T-helper 1 cell treated with Interleukin-12 subunit alpha and Interleukin-12 subunit beta and Interleukin-4 antibody, amounts not matched to agents 30 μg/mL and 1 μg/mL, for 36 hours (primary cell): ENCODE data around the gene FBXO7.

Experiments used
- H3K27ac Mint-ChIP-seq: one replicate; pipeline ENCODE4 v1.8.0; 2021; ENCODE audit warnings: mild to moderate bottlenecking, mixed read lengths
- H3K27me3 Mint-ChIP-seq: one replicate; pipeline ENCODE4 v1.8.0; 2021; ENCODE audit warnings: low read depth, mixed read lengths
- H3K36me3 Mint-ChIP-seq: one replicate; pipeline ENCODE4 v1.8.0; 2021; ENCODE audit warnings: low read depth, mixed read lengths
- H3K4me1 Mint-ChIP-seq: one replicate; pipeline ENCODE4 v1.8.0; 2021; ENCODE audit warnings: low read depth, mixed read lengths
- H3K4me3 Mint-ChIP-seq: one replicate; pipeline ENCODE4 v1.8.0; 2021; ENCODE audit warnings: mild to moderate bottlenecking, moderate library complexity, mixed read lengths
- H3K9me3 Mint-ChIP-seq: one replicate; pipeline ENCODE4 v1.8.0; 2021; ENCODE audit warnings: mixed read lengths

The FBXO7 gene

GRCh38 chr22:32511274-32511673 lies 36.7 kb downstream of the FBXO7 start:
- Mint-ChIP-seq H3K4me1 (no peaks in the 10 kb centered on the region), H3K4me3 (no peak overlapping the region), H3K9me3 (no peaks in the 10 kb centered on the region), H3K27ac (no peak overlapping the region), H3K27me3 (no peaks in the 10 kb centered on the region), H3K36me3 (no peaks in the 10 kb centered on the region)

- no peaks in the 10 kb centered on the region for H3K27me3 Mint-ChIP-seq
- H3K4me1 Mint-ChIP-seq = no peaks in the 10 kb centered on the region
- no peak overlapping the region for H3K27ac Mint-ChIP-seq
- no peak overlapping the region for H3K4me3 Mint-ChIP-seq
- no peaks in the 10 kb centered on the region for H3K36me3 Mint-ChIP-seq
- no peaks in the 10 kb centered on the region for H3K9me3 Mint-ChIP-seq
Observed at GRCh38 chr22:32511776-32512175, 37.2 kb downstream of the FBXO7 start.

- H3K4me1 Mint-ChIP-seq = no peaks in the 10 kb centered on the region
- H3K27me3 Mint-ChIP-seq = no peaks in the 10 kb centered on the region
- no peak overlapping the region for H3K27ac Mint-ChIP-seq
- H3K36me3 Mint-ChIP-seq = no peaks in the 10 kb centered on the region
- no peaks in the 10 kb centered on the region for H3K9me3 Mint-ChIP-seq
- H3K4me3 Mint-ChIP-seq = no peak overlapping the region
Observed at GRCh38 chr22:32512267-32512982, 37.8 kb downstream of the FBXO7 start.

GRCh38 chr22:32515084-32515483 lies 40.5 kb downstream of the FBXO7 start:
- no peaks in the 10 kb centered on the region for H3K4me1 Mint-ChIP-seq
- H3K9me3 Mint-ChIP-seq = no peaks in the 10 kb centered on the region
- H3K27ac Mint-ChIP-seq = no peak overlapping the region
- H3K36me3 Mint-ChIP-seq = no peaks in the 10 kb centered on the region
- H3K4me3 Mint-ChIP-seq = no peak overlapping the region
- H3K27me3 Mint-ChIP-seq = no peaks in the 10 kb centered on the region

- no peak overlapping the region for H3K27ac Mint-ChIP-seq
- no peak overlapping the region for H3K4me3 Mint-ChIP-seq
- no peaks in the 10 kb centered on the region for H3K9me3 Mint-ChIP-seq
- no peaks in the 10 kb centered on the region for H3K36me3 Mint-ChIP-seq
- no peaks in the 10 kb centered on the region for H3K27me3 Mint-ChIP-seq
- no peaks in the 10 kb centered on the region for H3K4me1 Mint-ChIP-seq
Observed at GRCh38 chr22:32517488-32517887, 42.9 kb downstream of the FBXO7 start.

GRCh38 chr22:32517921-32518320 lies 43.3 kb downstream of the FBXO7 start:
- no peak overlapping the region for H3K27ac Mint-ChIP-seq
- H3K36me3 Mint-ChIP-seq = no peaks in the 10 kb centered on the region
- H3K27me3 Mint-ChIP-seq = no peaks in the 10 kb centered on the region
- H3K4me1 Mint-ChIP-seq = no peaks in the 10 kb centered on the region
- no peak overlapping the region for H3K4me3 Mint-ChIP-seq
- H3K9me3 Mint-ChIP-seq = no peaks in the 10 kb centered on the region

GRCh38 chr22:32518381-32518780 lies 43.8 kb downstream of the FBXO7 start:
- no peaks in the 10 kb centered on the region for H3K4me1 Mint-ChIP-seq
- no peak overlapping the region for H3K27ac Mint-ChIP-seq

GRCh38 chr22:32518848-32519247 lies 44.2 kb downstream of the FBXO7 start:
- H3K4me3 Mint-ChIP-seq = no peak overlapping the region

More at GRCh38 chr22:32518381-32518780, 43.8 kb downstream of the FBXO7 start:
- no peaks in the 10 kb centered on the region for H3K27me3 Mint-ChIP-seq
- no peaks in the 10 kb centered on the region for H3K9me3 Mint-ChIP-seq
- no peak overlapping the region for H3K4me3 Mint-ChIP-seq
- no peaks in the 10 kb centered on the region for H3K36me3 Mint-ChIP-seq

GRCh38 chr22:32520612-32521011 lies 46.0 kb downstream of the FBXO7 start:
- no peaks in the 10 kb centered on the region for H3K9me3 Mint-ChIP-seq
- no peak overlapping the region for H3K4me3 Mint-ChIP-seq
- no peak overlapping the region for H3K27ac Mint-ChIP-seq
- H3K4me1 Mint-ChIP-seq = no peaks in the 10 kb centered on the region
- H3K36me3 Mint-ChIP-seq = no peaks in the 10 kb centered on the region
- H3K27me3 Mint-ChIP-seq = no peaks in the 10 kb centered on the region

More at GRCh38 chr22:32518848-32519247, 44.2 kb downstream of the FBXO7 start:
- Mint-ChIP-seq H3K27me3 (no peaks in the 10 kb centered on the region), H3K36me3 (no peaks in the 10 kb centered on the region), H3K27ac (no peak overlapping the region), H3K4me1 (no peaks in the 10 kb centered on the region), H3K9me3 (no peaks in the 10 kb centered on the region)

- Mint-ChIP-seq H3K4me1 (no peaks in the 10 kb centered on the region), H3K4me3 (no peak overlapping the region), H3K9me3 (no peaks in the 10 kb centered on the region), H3K27ac (no peak overlapping the region), H3K27me3 (no peaks in the 10 kb centered on the region), H3K36me3 (no peaks in the 10 kb centered on the region)
Observed at GRCh38 chr22:32522237-32522636, 47.6 kb downstream of the FBXO7 start.

- Mint-ChIP-seq H3K27me3 (no peaks in the 10 kb centered on the region), H3K4me3 (no peak overlapping the region), H3K9me3 (no peaks in the 10 kb centered on the region), H3K4me1 (no peaks in the 10 kb centered on the region), H3K36me3 (no peaks in the 10 kb centered on the region), H3K27ac (no peak overlapping the region)
Observed at GRCh38 chr22:32527756-32528155, 53.1 kb downstream of the FBXO7 start.

- H3K9me3 Mint-ChIP-seq = no peaks in the 10 kb centered on the region
- no peaks in the 10 kb centered on the region for H3K4me1 Mint-ChIP-seq
- no peaks in the 10 kb centered on the region for H3K27me3 Mint-ChIP-seq
- no peaks in the 10 kb centered on the region for H3K36me3 Mint-ChIP-seq
- H3K27ac Mint-ChIP-seq = no peak overlapping the region
- H3K4me3 Mint-ChIP-seq = no peak overlapping the region
Observed at GRCh38 chr22:32528316-32528715, 53.7 kb downstream of the FBXO7 start.

GRCh38 chr22:32528984-32529982 lies 54.7 kb downstream of the FBXO7 start:
- Mint-ChIP-seq H3K27me3 (no peaks in the 10 kb centered on the region), H3K36me3 (no peaks in the 10 kb centered on the region), H3K27ac (no peak overlapping the region), H3K4me3 (no peak overlapping the region), H3K4me1 (no peaks in the 10 kb centered on the region), H3K9me3 (no peaks in the 10 kb centered on the region)

- Mint-ChIP-seq H3K27me3 (no peaks in the 10 kb centered on the region), H3K27ac (no peak overlapping the region), H3K4me3 (no peak overlapping the region), H3K9me3 (no peaks in the 10 kb centered on the region), H3K36me3 (no peaks in the 10 kb centered on the region), H3K4me1 (no peaks in the 10 kb centered on the region)
Observed at GRCh38 chr22:32531228-32531627, 56.6 kb downstream of the FBXO7 start.
